GM20431 (cell line): Measurements from ENCODE around the gene SPATC1L.

ENCODE experiments used
- in situ Hi-C: fragments of 300-500 bp; cut with MseI, MboI; formaldehyde crosslinking; loops from one replicate; pipeline ENCODE4 v1.15.0; 2020; ENCODE audit warnings: low sequenced_read_pairs; ENCODE audit not compliant: unreplicated experiment

SPATC1L gene

GRCh38 chr21:46216132-46216747, 32.0 kb upstream of the SPATC1L start:
- in situ Hi-C loops: no loop called here

- in situ Hi-C loops: no loop called here
Measured at GRCh38 chr21:46215436-46216131, 31.3 kb upstream of the SPATC1L start.

GRCh38 chr21:46214478-46215340, 30.4 kb upstream of the SPATC1L start:
- in situ Hi-C loops: no loop called here

GRCh38 chr21:46213620-46214286, 29.5 kb upstream of the SPATC1L start:
- in situ Hi-C loops: no loop called here

- in situ Hi-C loops: no loop called here
Measured at GRCh38 chr21:46212721-46213484, 28.6 kb upstream of the SPATC1L start.

- in situ Hi-C loops: no loop called here
Measured at GRCh38 chr21:46211786-46212720, 27.8 kb upstream of the SPATC1L start.

GRCh38 chr21:46211376-46211775, 27.1 kb upstream of the SPATC1L start:
- in situ Hi-C loops: no loop called here

- in situ Hi-C loops: no loop called here
Measured at GRCh38 chr21:46210378-46211136, 26.3 kb upstream of the SPATC1L start.

GRCh38 chr21:46208761-46209721, 24.8 kb upstream of the SPATC1L start:
- in situ Hi-C loops: no loop called here

- in situ Hi-C loops: no loop called here
Measured at GRCh38 chr21:46207920-46208591, 23.8 kb upstream of the SPATC1L start.

- in situ Hi-C loops: no loop called here
Measured at GRCh38 chr21:46207006-46207919, 23.0 kb upstream of the SPATC1L start.

- in situ Hi-C loops: no loop called here
Measured at GRCh38 chr21:46206163-46207005, 22.1 kb upstream of the SPATC1L start.

- in situ Hi-C loops: no loop called here
Measured at GRCh38 chr21:46205766-46206162, 21.5 kb upstream of the SPATC1L start.

- in situ Hi-C loops: no loop called here
Measured at GRCh38 chr21:46205166-46205565, 20.9 kb upstream of the SPATC1L start.
